Measurements from ENCODE around the gene KCTD1.

GRCh38 chr18:26459884-26460283 lies 88.5 kb downstream of the KCTD1 start:
- no peak for TF ChIP-seq CTCF (conservative IDR thresholded peaks at IDR 0.05; ENCODE audit: low read length)
- no peak for TF ChIP-seq EZH2phosphoT487 (IDR thresholded peaks at IDR 0.05; ENCODE audit: borderline replicate concordance, low read depth, low read length)

Data from OCI-LY7 (cell line).